Epidermal melanocyte (primary cell): ENCODE results near the gene LCN12.
"Not testable (repeated sequence)": the region's sequence is repeated elsewhere in the genome, so short reads cannot be mapped to it uniquely, and the experiment has no call there.

Source experiments
- DNase-seq: peaks from one replicate; pipeline ENCODE4 v3.0.0; 2011; ENCODE audit warnings: low spot score; ENCODE audit not compliant: insufficient read length

Gene LCN12

GRCh38 chr9:136985027-136985602 is 33.0 kb downstream of the LCN12 start:
- DNase-seq, result no peak

- DNase-seq, result no peak
Observed at GRCh38 chr9:136985853-136986252, 33.8 kb downstream of the LCN12 start.

GRCh38 chr9:136988872-136989271 is 36.8 kb downstream of the LCN12 start:
- no peak for DNase-seq

- DNase-seq, result no peak
Observed at GRCh38 chr9:136990242-136990911, 38.3 kb downstream of the LCN12 start.

- DNase-seq, result peak; percentile 99
Observed at GRCh38 chr9:136991993-136992818, 40.1 kb downstream of the LCN12 start, which contains the start of gene PAXX. TSS of gene PAXX (plus strand) at chr9:136992422. CDS start at chr9:136992444, 22 bp downstream.

- no peak for DNase-seq
Observed at GRCh38 chr9:136992819-136993369, 40.8 kb downstream of the LCN12 start.

GRCh38 chr9:136994180-136994887 is 42.3 kb downstream of the LCN12 start:
- no peak for DNase-seq

- DNase-seq, result no peak
Observed at GRCh38 chr9:136994888-136995230, 42.8 kb downstream of the LCN12 start.

- DNase-seq, result no peak
Observed at GRCh38 chr9:136995362-136995761, 43.3 kb downstream of the LCN12 start.

- no peak for DNase-seq
Observed at GRCh38 chr9:136995772-136996311, 43.8 kb downstream of the LCN12 start.

GRCh38 chr9:136996361-136997292 is 44.6 kb downstream of the LCN12 start, which contains the start of gene CLIC3:
TSS of gene CLIC3 (minus strand) at chr9:136996568. CDS start at chr9:136996543, 25 bp downstream.
- no peak for DNase-seq

GRCh38 chr9:136997371-136997770 is 45.3 kb downstream of the LCN12 start:
- DNase-seq, result no peak

- DNase-seq, result no peak
Observed at GRCh38 chr9:136997830-136998234, 45.8 kb downstream of the LCN12 start.

- peak; percentile 78 for DNase-seq
Observed at GRCh38 chr9:137000177-137000930, 48.3 kb downstream of the LCN12 start.

GRCh38 chr9:137001857-137002645 is 50.0 kb downstream of the LCN12 start:
- no peak for DNase-seq

GRCh38 chr9:137002646-137003041 is 50.6 kb downstream of the LCN12 start:
- DNase-seq, result no peak

- not testable (repeated sequence) for DNase-seq
Observed at GRCh38 chr9:137004285-137004684, 52.2 kb downstream of the LCN12 start.
